A673 (cell line): Measurements from ENCODE around the gene EXPH5.

Experiments used
- CTCF ChIP-seq: fragments of 300-800, 200-600 bp; sonication (generic); conservative IDR thresholded peaks from 2 replicates; pipeline ENCODE4 v1.5.1; 2017; ENCODE audit warnings: low read depth, mild to moderate bottlenecking, antibody characterized with exemption, low read length, moderate library complexity, mixed read lengths
- EZH2 ChIP-seq: fragments of 200-600 bp; sonication (generic); IDR thresholded peaks from 2 replicates; pipeline ENCODE4 v1.6.1; 2017; ENCODE audit warnings: borderline replicate concordance, low read depth, mild to moderate bottlenecking, mixed read lengths, antibody characterized with exemption, low read length; ENCODE audit not compliant: poor library complexity, severe bottlenecking

- TF ChIP-seq CTCF (no peak), EZH2 (no peak)
These were observed 107.2 kb downstream of the EXPH5 start for GRCh38 chr11:108486331-108486730.
